ENCODE measurements around the gene PLPP1. TPM values are rescaled to one million over a fixed set of nuclear protein-coding genes. Genes with fewer than 3 reads are reported as not detected.
A peak's percentile ranks its signal among the peaks of the same experiment; 100 is the strongest.

PLPP1 gene
- total RNA-seq, 6 experiments from 2014 or later: 23.3 to 145 (median 36.0) TPM

DNA sequence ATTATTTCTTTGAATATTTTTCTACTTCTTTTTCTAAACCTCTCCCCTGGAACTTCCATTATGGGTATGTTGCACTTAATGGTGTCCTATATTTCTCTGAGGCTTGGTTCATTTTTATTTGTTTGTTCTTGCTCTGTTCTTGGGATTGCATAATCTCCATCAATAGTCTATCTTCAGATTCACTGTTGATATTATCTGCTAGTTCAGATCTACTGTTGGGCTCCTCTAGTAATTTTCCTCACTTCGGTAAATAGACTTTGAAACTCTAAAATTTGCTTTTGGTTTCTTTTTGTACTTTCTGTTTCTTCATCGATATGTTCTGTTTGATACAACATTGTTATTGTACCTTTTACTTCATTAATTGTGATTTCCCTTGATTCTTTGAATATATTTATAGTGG, 150.7 kb downstream of the PLPP1 start:
- Histone ChIP-seq H3K4me1 (peaks cover 0 to 10% (median 3%) of the 10 kb centered on the region in 4 donors), H3K27me3 (no peaks in the 10 kb centered on the region), H3K27ac (peak overlapping the region; percentile 32 to 80 (median 73)), H3K9me3 (no peaks in the 10 kb centered on the region), H3K4me3 (peak overlapping the region in 2 of 3 donors; percentile 24 to 28), H3K36me3 (peaks cover 0 to 4% (median 0%) of the 10 kb centered on the region in 4 donors)
- TF ChIP-seq POLR2A (IDR thresholded peaks at IDR 0.05): no peak
- TF ChIP-seq, protein P1, sequence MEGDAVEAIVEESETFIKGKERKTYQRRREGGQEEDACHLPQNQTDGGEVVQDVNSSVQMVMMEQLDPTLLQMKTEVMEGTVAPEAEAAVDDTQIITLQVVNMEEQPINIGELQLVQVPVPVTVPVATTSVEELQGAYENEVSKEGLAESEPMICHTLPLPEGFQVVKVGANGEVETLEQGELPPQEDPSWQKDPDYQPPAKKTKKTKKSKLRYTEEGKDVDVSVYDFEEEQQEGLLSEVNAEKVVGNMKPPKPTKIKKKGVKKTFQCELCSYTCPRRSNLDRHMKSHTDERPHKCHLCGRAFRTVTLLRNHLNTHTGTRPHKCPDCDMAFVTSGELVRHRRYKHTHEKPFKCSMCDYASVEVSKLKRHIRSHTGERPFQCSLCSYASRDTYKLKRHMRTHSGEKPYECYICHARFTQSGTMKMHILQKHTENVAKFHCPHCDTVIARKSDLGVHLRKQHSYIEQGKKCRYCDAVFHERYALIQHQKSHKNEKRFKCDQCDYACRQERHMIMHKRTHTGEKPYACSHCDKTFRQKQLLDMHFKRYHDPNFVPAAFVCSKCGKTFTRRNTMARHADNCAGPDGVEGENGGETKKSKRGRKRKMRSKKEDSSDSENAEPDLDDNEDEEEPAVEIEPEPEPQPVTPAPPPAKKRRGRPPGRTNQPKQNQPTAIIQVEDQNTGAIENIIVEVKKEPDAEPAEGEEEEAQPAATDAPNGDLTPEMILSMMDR (IDR thresholded peaks at IDR 0.05): no peak
- no peak for DNase-seq
- WGBS (ENCODE audit: insufficient coverage, low coverage, low lambda C conversion rate, missing lambda C conversion rate): 31% methylated on average over 2 of the region's 2 CpGs
- intact Hi-C loops (cut with DNase I): no loop called here
- peak; percentile 76 to 88 (median 82) for ATAC-seq

DNA sequence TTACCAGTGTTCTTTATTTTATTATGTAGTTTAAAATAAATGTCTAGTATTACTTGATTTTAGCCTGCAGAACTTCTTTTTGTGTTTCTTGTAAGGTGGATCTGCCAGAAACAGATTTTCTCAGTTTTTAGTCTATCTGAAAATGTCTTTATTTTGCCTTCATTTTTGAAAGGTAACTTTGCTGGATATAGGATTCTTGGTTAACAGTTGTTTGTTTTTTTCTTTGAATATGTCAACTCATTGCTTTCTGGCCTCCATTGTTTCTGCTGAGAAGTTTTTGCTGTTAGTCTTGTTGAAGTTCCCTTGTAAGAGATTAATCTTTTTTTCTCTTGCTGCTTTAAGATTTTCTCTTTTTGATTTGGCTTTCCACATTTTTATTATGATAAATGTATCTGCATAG, 151.5 kb downstream of the PLPP1 start:
- ATAC-seq: no peak
- DNase-seq: no peak
- Histone ChIP-seq H3K36me3 (peaks cover 0 to 8% (median 2%) of the 10 kb centered on the region in 4 donors), H3K4me3 (no peak overlapping the region), H3K9me3 (no peaks in the 10 kb centered on the region), H3K4me1 (peaks cover 0 to 10% (median 3%) of the 10 kb centered on the region in 4 donors), H3K27ac (no peak overlapping the region), H3K27me3 (no peaks in the 10 kb centered on the region)
- TF ChIP-seq, protein P1 (IDR thresholded peaks at IDR 0.05): no peak
- TF ChIP-seq POLR2A (IDR thresholded peaks at IDR 0.05): no peak
- intact Hi-C loops (cut with DNase I): no loop called here

DNA sequence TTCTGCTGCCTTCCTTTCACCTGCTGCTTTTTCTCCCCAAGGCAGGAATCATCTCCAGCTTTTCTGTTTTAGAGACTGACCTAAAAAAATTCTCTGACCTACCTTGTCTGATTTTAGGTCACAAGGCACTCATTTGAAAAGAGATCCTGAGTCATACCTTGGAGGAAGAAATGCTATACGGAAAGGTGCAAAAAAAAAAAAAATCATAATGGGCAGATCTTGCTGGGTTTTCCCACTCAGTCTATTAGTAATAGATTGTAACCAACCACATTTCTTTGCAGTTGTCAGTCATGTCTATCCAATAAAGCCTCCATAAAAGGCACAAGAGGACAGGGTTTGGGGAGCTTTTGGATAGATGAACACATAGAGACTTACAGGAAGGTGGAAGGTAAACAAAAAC, 157.0 kb downstream of the PLPP1 start:
- Histone ChIP-seq H3K27ac (no peak overlapping the region), H3K9me3 (no peaks in the 10 kb centered on the region), H3K4me1 (no peaks in the 10 kb centered on the region), H3K4me3 (no peak overlapping the region), H3K27me3 (no peaks in the 10 kb centered on the region), H3K36me3 (peaks cover 0 to 19% (median 3%) of the 10 kb centered on the region in 4 donors)
- WGBS (ENCODE audit: insufficient coverage, low coverage, low lambda C conversion rate, missing lambda C conversion rate): 83% methylated on average over 1 of the region's 1 CpG
- no peak for DNase-seq
- intact Hi-C loops (cut with DNase I): no loop called here
- TF ChIP-seq, protein P1 (IDR thresholded peaks at IDR 0.05): no peak
- TF ChIP-seq POLR2A (IDR thresholded peaks at IDR 0.05): no peak
- ATAC-seq: no peak

Small RNA genes within 50 kb of the gene (microRNA-seq; reads per million reads assigned to microRNA genes)
- gene MIR5687: 0.64 to 3.2 reads per million in 2 donors

Small RNA genes within 50 kb of the gene (small RNA-seq; reads per million reads assigned to genes)
- gene MIR5687: 0 reads per million in 2 experiments

Other genes starting within 250 kb of the PLPP1 start
- 10 to 100 TPM; 10.8 to 18.2 (median 14.7) TPM for gene DHX29, start 227.3 kb downstream of the PLPP1 start, total RNA-seq
- 10 to 100 TPM; 24.7 to 42.4 (median 31.9) TPM for gene MTREX, start 227.0 kb downstream of the PLPP1 start, total RNA-seq
- gene SLC38A9, start 177.4 kb upstream of the PLPP1 start, total RNA-seq: 10 to 100 TPM; 12.5 to 21.0 (median 14.8) TPM
- not detected for gene DDX4, start 203.1 kb upstream of the PLPP1 start, total RNA-seq

Measured in right lobe of liver (tissue), 6 donors.